Measurements from ENCODE around the gene CCSER2.

CCSER2 gene

DNA sequence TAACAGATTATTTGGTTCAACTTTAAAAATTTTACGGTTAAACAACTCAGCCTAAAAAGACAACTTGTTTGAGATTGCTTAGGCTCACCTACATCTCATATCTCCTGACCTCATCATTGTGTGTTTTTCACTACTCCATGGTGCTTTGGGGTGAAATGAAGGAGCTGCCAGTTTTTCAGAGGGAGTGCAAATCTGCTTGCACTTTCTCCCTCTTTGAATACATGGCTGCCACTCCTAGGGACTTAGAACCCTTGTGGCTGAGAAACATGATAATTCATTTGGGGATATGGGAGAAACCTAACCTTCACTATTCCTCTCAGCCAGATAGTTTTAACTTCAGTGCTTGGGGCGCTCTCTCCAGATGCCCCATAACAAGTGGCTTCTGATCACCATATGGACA is 2.7 kb downstream of the CCSER2 start:
- Histone ChIP-seq H3K4me1 (ENCODE audit: insufficient read depth, low read length) (peaks cover 27% of the 10 kb centered on the region), H3K9me3 (ENCODE audit: control insufficient read depth, insufficient read depth, low read length) (no peaks in the 10 kb centered on the region), H3K9ac (ENCODE audit: low read depth, low read length) (no peak overlapping the region), H3K36me3 (ENCODE audit: insufficient read depth, low read length) (no peaks in the 10 kb centered on the region)

DNA sequence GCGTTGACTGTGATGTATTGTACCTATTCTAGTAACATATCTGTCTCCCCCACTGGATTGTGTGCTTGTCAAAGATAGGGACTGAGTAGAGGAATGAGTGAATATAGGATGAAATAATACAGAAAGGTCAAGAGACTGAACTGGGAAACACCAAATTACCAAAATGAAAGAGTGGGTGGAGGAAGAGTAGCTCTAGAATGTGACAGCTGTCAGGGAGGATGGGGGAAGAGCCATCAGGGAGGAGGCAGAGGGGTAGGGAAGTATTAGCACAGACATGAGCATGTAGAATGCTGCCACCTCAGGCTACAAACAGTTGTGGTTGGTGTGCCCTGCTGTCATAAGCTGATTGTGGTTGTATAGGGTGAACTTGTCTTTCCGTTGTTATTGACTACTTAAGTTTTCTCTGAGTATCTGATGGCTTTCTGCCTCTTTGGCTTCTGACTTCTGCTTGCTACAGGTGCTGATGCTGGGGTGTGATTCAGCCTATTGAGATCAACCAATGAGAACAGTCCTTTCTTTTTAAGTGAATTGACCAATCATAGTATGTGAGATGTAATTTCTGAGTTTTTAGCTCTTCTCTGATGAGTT is 5.6 kb downstream of the CCSER2 start:
- H3K9me3 ChIP-seq (ENCODE audit: control insufficient read depth, insufficient read depth, low read length) = no peaks in the 10 kb centered on the region
- no peak overlapping the region for H3K9ac ChIP-seq (ENCODE audit: low read depth, low read length)
- peaks cover 34% of the 10 kb centered on the region for H3K4me1 ChIP-seq (ENCODE audit: insufficient read depth, low read length)
- no peaks in the 10 kb centered on the region; the same call in 1 of the 2 replicates for H3K36me3 ChIP-seq (ENCODE audit: insufficient read depth, low read length)

DNA sequence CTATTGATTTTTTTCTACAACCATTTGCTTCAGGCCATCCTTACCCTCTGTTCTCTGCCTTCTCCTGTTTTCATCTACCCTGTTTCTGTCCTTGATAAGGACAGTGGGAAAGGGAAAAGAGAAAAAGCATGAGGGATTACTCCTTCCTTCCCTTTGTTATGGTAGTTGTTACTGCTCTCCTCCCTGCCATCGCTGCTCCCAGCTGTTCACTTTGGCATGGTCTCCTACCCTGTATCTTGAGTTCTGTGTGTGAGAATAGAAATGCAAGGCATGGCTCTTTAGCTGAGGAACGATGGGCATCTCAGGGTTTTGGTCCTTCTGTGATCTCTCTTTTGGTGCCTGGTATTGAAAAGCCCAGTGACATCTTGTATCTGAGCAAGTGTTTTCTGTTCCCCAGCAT is 6.4 kb downstream of the CCSER2 start:
- Histone ChIP-seq H3K36me3 (ENCODE audit: insufficient read depth, low read length) (no peaks in the 10 kb centered on the region; the same call in 1 of the 2 replicates), H3K9ac (ENCODE audit: low read depth, low read length) (no peak overlapping the region), H3K4me1 (ENCODE audit: insufficient read depth, low read length) (peaks cover 31% of the 10 kb centered on the region), H3K9me3 (ENCODE audit: control insufficient read depth, insufficient read depth, low read length) (no peaks in the 10 kb centered on the region)

- H3K36me3 ChIP-seq (ENCODE audit: insufficient read depth, low read length) = no peaks in the 10 kb centered on the region; the same call in 1 of the 2 replicates
- H3K4me1 ChIP-seq (ENCODE audit: insufficient read depth, low read length) = peaks cover 25% of the 10 kb centered on the region
- no peaks in the 10 kb centered on the region for H3K9me3 ChIP-seq (ENCODE audit: control insufficient read depth, insufficient read depth, low read length)
- H3K9ac ChIP-seq (ENCODE audit: low read depth, low read length) = no peak overlapping the region
Observed at GRCh38 chr10:84335516-84335915, 7.1 kb downstream of the CCSER2 start.

GRCh38 chr10:84336406-84337090 is 8.2 kb downstream of the CCSER2 start:
- H3K4me1 ChIP-seq (ENCODE audit: insufficient read depth, low read length) = peaks cover 28% of the 10 kb centered on the region
- no peaks in the 10 kb centered on the region; the same call in 1 of the 2 replicates for H3K36me3 ChIP-seq (ENCODE audit: insufficient read depth, low read length)
- no peaks in the 10 kb centered on the region for H3K9me3 ChIP-seq (ENCODE audit: control insufficient read depth, insufficient read depth, low read length)
- no peak overlapping the region for H3K9ac ChIP-seq (ENCODE audit: low read depth, low read length)

- Histone ChIP-seq H3K4me1 (ENCODE audit: insufficient read depth, low read length) (peaks cover 35% of the 10 kb centered on the region), H3K9ac (ENCODE audit: low read depth, low read length) (no peak overlapping the region), H3K9me3 (ENCODE audit: control insufficient read depth, insufficient read depth, low read length) (no peaks in the 10 kb centered on the region), H3K36me3 (ENCODE audit: insufficient read depth, low read length) (no peaks in the 10 kb centered on the region; the same call in 1 of the 2 replicates)
Observed at GRCh38 chr10:84337199-84337598, 8.8 kb downstream of the CCSER2 start.

- no peaks in the 10 kb centered on the region for H3K9me3 ChIP-seq (ENCODE audit: control insufficient read depth, insufficient read depth, low read length)
- H3K4me1 ChIP-seq (ENCODE audit: insufficient read depth, low read length) = peaks cover 37% of the 10 kb centered on the region
- H3K9ac ChIP-seq (ENCODE audit: low read depth, low read length) = no peak overlapping the region
- H3K36me3 ChIP-seq (ENCODE audit: insufficient read depth, low read length) = no peaks in the 10 kb centered on the region; the same call in 1 of the 2 replicates
Observed at GRCh38 chr10:84339025-84339424, 10.6 kb downstream of the CCSER2 start.

DNA sequence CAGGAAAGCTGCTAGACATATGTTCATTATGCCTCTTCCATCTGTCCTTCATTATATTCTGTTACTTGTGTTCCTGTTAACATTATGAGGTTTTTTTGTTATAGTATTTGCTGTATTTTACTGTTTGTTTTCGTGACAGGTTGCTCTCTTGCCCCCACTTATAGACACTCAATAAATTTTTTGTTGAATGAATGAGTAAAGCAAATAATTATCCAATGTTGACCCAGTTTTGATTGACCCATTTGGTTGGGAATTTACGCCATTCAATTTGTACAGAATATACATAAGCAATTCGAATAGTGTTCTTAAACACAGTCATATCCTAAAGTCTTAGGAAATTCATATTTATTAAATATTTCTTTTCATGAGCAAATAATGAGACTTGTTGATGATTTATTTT is 11.8 kb downstream of the CCSER2 start:
- H3K9ac ChIP-seq (ENCODE audit: low read depth, low read length) = no peak overlapping the region
- H3K9me3 ChIP-seq (ENCODE audit: control insufficient read depth, insufficient read depth, low read length) = 0 out of 2 replicates have a peak, but pooled peaks cover 6% of the 10 kb centered on the region
- H3K36me3 ChIP-seq (ENCODE audit: insufficient read depth, low read length) = no peaks in the 10 kb centered on the region; the same call in 1 of the 2 replicates
- H3K4me1 ChIP-seq (ENCODE audit: insufficient read depth, low read length) = peaks cover 29% of the 10 kb centered on the region

DNA sequence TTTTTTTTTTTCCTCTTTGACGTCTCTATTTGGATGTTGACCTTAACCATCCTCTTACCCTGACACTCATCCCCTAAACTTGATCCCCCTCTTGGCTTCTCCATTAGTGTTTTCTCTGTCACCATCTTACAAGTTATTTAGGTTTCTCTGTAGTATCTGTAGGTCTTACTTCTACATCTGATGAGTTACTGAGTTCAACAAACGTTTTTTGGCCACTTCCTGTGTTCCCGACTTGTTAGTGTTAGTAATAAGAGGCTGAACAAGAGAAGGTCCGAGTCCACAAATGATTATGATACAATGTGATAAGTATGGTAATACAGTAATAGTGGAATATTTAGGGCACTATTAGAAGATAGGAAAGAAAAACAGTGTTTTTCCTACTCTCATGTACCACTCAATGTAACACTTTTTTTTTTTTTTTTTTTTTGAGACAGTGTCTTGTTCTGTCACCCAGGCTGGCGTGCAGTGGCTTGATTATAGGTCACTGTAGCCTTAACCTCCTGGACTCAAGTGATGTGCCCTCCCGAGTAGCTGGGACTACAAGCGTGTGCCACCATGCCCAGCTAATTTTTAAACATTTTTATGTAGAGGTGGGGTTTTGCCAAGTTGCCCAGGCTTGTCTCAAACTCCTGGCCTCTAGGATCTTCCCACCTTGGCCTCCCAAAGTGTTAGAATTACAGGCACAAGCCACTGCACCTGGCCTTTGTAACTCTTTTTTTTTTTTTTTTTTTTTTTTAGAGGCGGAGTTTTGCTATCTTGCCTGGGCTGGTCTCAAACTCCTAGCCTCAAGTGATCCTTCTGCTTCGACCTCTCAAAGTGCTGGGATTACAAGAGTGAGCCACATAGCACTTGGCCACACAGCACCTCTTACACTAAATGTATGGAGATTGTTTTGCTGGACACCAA is 12.5 kb downstream of the CCSER2 start:
- no peaks in the 10 kb centered on the region; the same call in 1 of the 2 replicates for H3K36me3 ChIP-seq (ENCODE audit: insufficient read depth, low read length)

DNA sequence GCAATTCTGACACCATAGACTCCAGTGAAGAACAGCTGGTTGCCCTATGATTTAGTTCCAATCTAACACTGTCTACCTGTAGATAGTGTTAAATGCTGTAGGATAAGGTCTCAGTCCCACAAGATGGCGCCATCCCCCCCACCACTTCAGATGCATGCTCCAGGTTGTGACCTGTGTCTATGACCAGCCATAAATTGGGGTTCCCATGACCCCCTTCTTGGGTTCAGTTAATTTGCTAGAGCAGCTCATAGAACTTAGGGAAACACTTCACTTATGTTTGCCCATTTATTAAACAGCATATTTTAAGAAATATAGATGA is 13.1 kb downstream of the CCSER2 start:
- H3K36me3 ChIP-seq (ENCODE audit: insufficient read depth, low read length) = no peaks in the 10 kb centered on the region; the same call in 1 of the 2 replicates
- H3K9me3 ChIP-seq (ENCODE audit: control insufficient read depth, insufficient read depth, low read length) = 0 out of 2 replicates have a peak, but pooled peaks cover 6% of the 10 kb centered on the region
- H3K9ac ChIP-seq (ENCODE audit: low read depth, low read length) = no peak overlapping the region
- peaks cover 24% of the 10 kb centered on the region for H3K4me1 ChIP-seq (ENCODE audit: insufficient read depth, low read length)

More for the DNA sequence above, 12.5 kb downstream of the CCSER2 start:
- H3K9me3 ChIP-seq (ENCODE audit: control insufficient read depth, insufficient read depth, low read length) = 0 out of 2 replicates have a peak, but pooled peaks cover 6% of the 10 kb centered on the region
- H3K9ac ChIP-seq (ENCODE audit: low read depth, low read length) = no peak overlapping the region
- peaks cover 29% of the 10 kb centered on the region for H3K4me1 ChIP-seq (ENCODE audit: insufficient read depth, low read length)

GRCh38 chr10:84341983-84342382 is 13.6 kb downstream of the CCSER2 start:
- H3K9me3 ChIP-seq (ENCODE audit: control insufficient read depth, insufficient read depth, low read length) = 0 out of 2 replicates have a peak, but pooled peaks cover 6% of the 10 kb centered on the region
- H3K9ac ChIP-seq (ENCODE audit: low read depth, low read length) = no peak overlapping the region
- H3K36me3 ChIP-seq (ENCODE audit: insufficient read depth, low read length) = no peaks in the 10 kb centered on the region
- peaks cover 20% of the 10 kb centered on the region for H3K4me1 ChIP-seq (ENCODE audit: insufficient read depth, low read length)

DNA sequence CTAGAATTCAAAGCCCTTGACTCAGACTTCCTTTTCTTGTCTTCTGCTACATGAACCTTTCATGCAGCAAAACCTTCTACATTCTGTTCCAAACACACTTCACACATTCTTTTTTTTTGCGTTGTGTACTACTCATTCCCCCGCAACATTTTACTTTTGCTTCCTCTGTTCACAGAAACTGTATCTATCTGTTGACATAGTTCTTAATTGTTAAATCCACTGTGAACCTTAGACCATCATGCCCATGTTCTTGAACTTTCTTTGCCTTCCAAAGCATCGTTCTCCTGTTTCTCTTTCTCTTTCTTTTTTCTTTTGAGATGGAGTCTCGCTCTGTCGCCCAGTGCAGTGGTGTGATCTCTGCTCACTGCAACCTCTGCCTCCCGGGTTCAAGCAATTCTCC is 14.2 kb downstream of the CCSER2 start:
- Histone ChIP-seq H3K36me3 (ENCODE audit: insufficient read depth, low read length) (no peaks in the 10 kb centered on the region), H3K9me3 (ENCODE audit: control insufficient read depth, insufficient read depth, low read length) (0 out of 2 replicates have a peak, but pooled peaks cover 6% of the 10 kb centered on the region), H3K4me1 (ENCODE audit: insufficient read depth, low read length) (peaks cover 14% of the 10 kb centered on the region), H3K9ac (ENCODE audit: low read depth, low read length) (no peak overlapping the region)

DNA sequence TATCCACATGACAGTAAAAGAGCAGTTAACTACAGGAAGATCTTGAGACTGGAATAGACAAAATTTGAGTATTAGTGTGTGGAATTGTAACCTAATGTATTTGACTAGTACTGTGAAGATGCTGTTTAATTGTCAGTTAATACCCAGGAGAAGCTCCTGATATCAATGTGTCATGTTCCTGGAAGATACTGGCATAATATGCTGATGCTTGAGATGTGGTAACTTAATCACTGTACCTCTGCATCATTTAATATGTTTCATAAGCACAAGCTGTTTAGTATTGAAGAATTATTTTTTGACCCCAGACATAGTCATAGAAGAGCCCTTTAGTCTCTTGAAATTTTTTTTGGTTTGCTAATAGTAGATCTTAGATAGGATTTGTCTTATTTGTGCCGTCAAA is 15.4 kb downstream of the CCSER2 start:
- no peak overlapping the region for H3K9ac ChIP-seq (ENCODE audit: low read depth, low read length)
- H3K4me1 ChIP-seq (ENCODE audit: insufficient read depth, low read length) = peaks cover 13% of the 10 kb centered on the region
- H3K36me3 ChIP-seq (ENCODE audit: insufficient read depth, low read length) = no peaks in the 10 kb centered on the region
- H3K9me3 ChIP-seq (ENCODE audit: control insufficient read depth, insufficient read depth, low read length) = 0 out of 2 replicates have a peak, but pooled peaks cover 6% of the 10 kb centered on the region

DNA sequence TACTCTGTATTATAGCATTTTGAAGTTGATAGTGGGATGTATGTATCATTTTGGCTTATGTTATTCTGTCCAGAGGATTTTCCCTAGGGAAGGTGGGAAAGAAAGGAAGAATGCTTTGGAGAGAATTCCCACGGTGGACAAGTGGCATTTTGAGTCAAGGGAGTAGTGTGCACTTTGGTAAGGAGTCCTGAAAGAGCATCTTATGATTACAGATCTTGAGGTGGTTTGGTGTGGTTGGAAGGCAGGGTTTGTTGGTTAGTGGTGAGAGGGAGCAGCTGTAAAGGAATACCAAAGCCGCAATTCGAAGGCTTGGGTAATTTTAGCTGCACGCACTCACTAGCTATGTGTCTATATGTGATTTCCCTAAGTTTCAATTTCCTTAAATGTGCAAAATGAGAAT is 16.1 kb downstream of the CCSER2 start:
- H3K4me1 ChIP-seq (ENCODE audit: insufficient read depth, low read length) = peaks cover 13% of the 10 kb centered on the region
- H3K9ac ChIP-seq (ENCODE audit: low read depth, low read length) = no peak overlapping the region
- no peaks in the 10 kb centered on the region for H3K36me3 ChIP-seq (ENCODE audit: insufficient read depth, low read length)
- H3K9me3 ChIP-seq (ENCODE audit: control insufficient read depth, insufficient read depth, low read length) = 0 out of 2 replicates have a peak, but pooled peaks cover 6% of the 10 kb centered on the region
